HG03432 (cell line): ENCODE data around the gene CADM1.

ENCODE experiments used
- ATAC-seq: cut with Tn5 transposase; IDR thresholded peaks from one replicate; pipeline ENCODE4 v1.9.1; 2021; ENCODE audit warnings: mild to moderate bottlenecking, moderate library complexity; ENCODE audit not compliant: unreplicated experiment

Gene CADM1

GRCh38 chr11:115132436-115133228 lies 371.6 kb downstream of the CADM1 start:
- ATAC-seq = no peak

- ATAC-seq = no peak
Observed at GRCh38 chr11:115129473-115130289, 374.5 kb downstream of the CADM1 start.

- no peak for ATAC-seq
Observed at GRCh38 chr11:115128226-115128625, 376.0 kb downstream of the CADM1 start.

- ATAC-seq = no peak
Observed at GRCh38 chr11:115127790-115128189, 376.4 kb downstream of the CADM1 start.

GRCh38 chr11:115126515-115127208 lies 377.6 kb downstream of the CADM1 start:
- peak; percentile 83 for ATAC-seq

- peak; percentile 15 for ATAC-seq
Observed at GRCh38 chr11:115126092-115126491, 378.1 kb downstream of the CADM1 start.

- no peak for ATAC-seq
Observed at GRCh38 chr11:115124786-115125185, 379.4 kb downstream of the CADM1 start.

- ATAC-seq = no peak
Observed at GRCh38 chr11:115123641-115124040, 380.6 kb downstream of the CADM1 start.

GRCh38 chr11:115122274-115122673 lies 381.9 kb downstream of the CADM1 start:
- ATAC-seq = no peak
